Endothelial cell of umbilical vein (primary cell): Measurements from ENCODE around the gene VMP1. TPM values are rescaled to one million over a fixed set of nuclear protein-coding genes. Genes with fewer than 3 reads are reported as not detected.

Source experiments
- BruUV-seq: library from RNA; stranded (reverse); fragments of 400-500 nt; replicated peaks from 2 replicates; lab custom pipeline; 2021; lab: Mats Ljungman, UMichigan
- CTCF ChIA-PET: fragments of 300-600, 350-600 bp; sonication (Branson Sonifier 250); formaldehyde crosslinking; loops from one replicate; lab custom pipeline; 2021; ENCODE audit warnings: antibody characterized with exemption, inconsistent platforms; lab: Charles Lee
- POLR2A ChIA-PET: fragments of 300-600, 350-600 bp; sonication (Branson Sonifier 250); formaldehyde crosslinking; loops from one replicate; lab custom pipeline; 2021; ENCODE audit warnings: antibody characterized with exemption, inconsistent platforms; lab: Charles Lee
- DNase-seq: peaks from one replicate; pipeline ENCODE4 v3.0.0-alpha.2; 2011; ENCODE audit warnings: low read depth, low spot score
- FAIRE-seq: peaks from 2 replicates; lab custom pipeline; 2011; peaks lifted over from hg19 to GRCh38; lab: Jason Lieb, UNC
- H2AFZ ChIP-seq: 2 replicates; pipeline ENCODE4 v1.6.0; 2012; ENCODE audit warnings: low read depth, low read length, control low read depth, inconsistent platforms
- H3K27ac ChIP-seq: 2 replicates; pipeline ENCODE4 v1.5.1; 2011; ENCODE audit warnings: low read depth, mild to moderate bottlenecking, control low read depth, low read length, moderate library complexity; ENCODE audit not compliant: insufficient read depth
- H3K27me3 ChIP-seq, 2 experiments: 2 replicates each; pipeline versions ENCODE4 v1.6.0 to v1.6.1; 2011; ENCODE audit warnings: low read length in 2 of 2, mixed read lengths in 1 of 2; ENCODE audit not compliant: control insufficient read depth in 2 of 2, insufficient read depth in 2 of 2
- H3K36me3 ChIP-seq, 2 experiments: 2 replicates in 1 of 2; 3 replicates in 1 of 2; pipeline ENCODE4 v1.5.1; 2011; ENCODE audit warnings: low read length in 2 of 2, mild to moderate bottlenecking in 1 of 2, moderate library complexity in 1 of 2; ENCODE audit not compliant: control insufficient read depth in 2 of 2, insufficient read depth in 2 of 2; ENCODE audit errors: extremely low read depth in 1 of 2
- H3K4me1 ChIP-seq: 3 replicates; pipeline ENCODE4 v1.5.1; 2011; ENCODE audit warnings: mild to moderate bottlenecking, low read length; ENCODE audit not compliant: control insufficient read depth, insufficient read depth; ENCODE audit errors: extremely low read depth
- H3K4me2 ChIP-seq: 2 replicates; pipeline ENCODE4 v1.6.1; 2011; ENCODE audit warnings: low read length, control low read depth, mixed read lengths; ENCODE audit not compliant: insufficient read depth
- H3K4me3 ChIP-seq, 3 experiments: fragments of 200-600 bp in 1 of 3; sonication (generic), shearing (Covaris generic) in 1 of 3; replicated peaks in 1 of 3; 2 replicates each; pipeline ENCODE4 v1.5.1; 2011 to 2016; ENCODE audit warnings: control low read depth in 3 of 3, low read length in 3 of 3, mild to moderate bottlenecking in 2 of 3, inconsistent platforms in 1 of 3, low read depth in 1 of 3, moderate library complexity in 1 of 3; ENCODE audit not compliant: insufficient read depth in 1 of 3
- H3K79me2 ChIP-seq: 2 replicates; pipeline ENCODE4 v1.6.0; 2012; ENCODE audit warnings: low read length, inconsistent platforms; ENCODE audit not compliant: control insufficient read depth, insufficient read depth
- H3K9ac ChIP-seq: replicated peaks from 2 replicates; pipeline ENCODE3; 2011; ENCODE audit warnings: low read length, control low read depth; ENCODE audit not compliant: insufficient read depth; ENCODE audit errors: extremely low read depth
- H3K9me1 ChIP-seq: replicated peaks from 3 replicates; pipeline ENCODE4 v1.6.0; 2011; ENCODE audit warnings: mild to moderate bottlenecking, low read length; ENCODE audit not compliant: control insufficient read depth, insufficient read depth; ENCODE audit errors: extremely low read depth
- H3K9me3 ChIP-seq: replicated peaks from 2 replicates; pipeline ENCODE4 v1.5.1; 2012; ENCODE audit warnings: low read length, inconsistent platforms; ENCODE audit not compliant: control insufficient read depth, insufficient read depth
- H4K20me1 ChIP-seq: replicated peaks from 2 replicates; pipeline ENCODE3; 2011; ENCODE audit warnings: mild to moderate bottlenecking, low read length; ENCODE audit not compliant: control insufficient read depth, insufficient read depth; ENCODE audit errors: extremely low read depth
- EZH2 ChIP-seq: IDR thresholded peaks from 2 replicates; pipeline ENCODE4 v1.6.1; 2012; ENCODE audit warnings: borderline replicate concordance, low read depth, mild to moderate bottlenecking, moderate library complexity, low read length, inconsistent platforms; ENCODE audit not compliant: severe bottlenecking
- FOS ChIP-seq: IDR thresholded peaks from 2 replicates; pipeline ENCODE4 v1.6.1; 2011; ENCODE audit warnings: mild to moderate bottlenecking, low read length, moderate library complexity, borderline replicate concordance; ENCODE audit not compliant: insufficient read depth
- GATA2 ChIP-seq: IDR thresholded peaks from 2 replicates; pipeline ENCODE4 v1.7.0; 2011; ENCODE audit warnings: low read depth, mild to moderate bottlenecking, moderate library complexity, mixed read lengths, low read length; ENCODE audit not compliant: insufficient read length, insufficient read depth
- JUN ChIP-seq: IDR thresholded peaks from 2 replicates; pipeline ENCODE4 v1.6.1; 2011; ENCODE audit warnings: borderline replicate concordance, low read depth; ENCODE audit not compliant: insufficient read length, insufficient read depth
- MYC ChIP-seq: IDR thresholded peaks from one replicate; pipeline ENCODE4 v1.6.1; 2011; ENCODE audit warnings: mild to moderate bottlenecking, low read depth, low read length
- POLR2A ChIP-seq: IDR thresholded peaks from 2 replicates; pipeline ENCODE4 v1.6.1; 2012; ENCODE audit warnings: low read depth, mild to moderate bottlenecking, control low read depth, low read length
- POLR2AphosphoS5 ChIP-seq: IDR thresholded peaks from 2 replicates; pipeline ENCODE4 v1.6.1; 2012; ENCODE audit warnings: low read depth, mild to moderate bottlenecking, control low read depth, low read length, moderate library complexity; ENCODE audit not compliant: insufficient read depth
- dilution Hi-C: fragments of 300-500 bp; cut with MboI; formaldehyde crosslinking; loops from one replicate; pipeline ENCODE4 v1.15.0; 2019; ENCODE audit warnings: low sequenced_read_pairs; ENCODE audit not compliant: extremely low pct_ligation_motif_present
- intact Hi-C: fragments of 100-400 bp; cut with micrococcal nuclease; formaldehyde crosslinking; loops from one replicate; pipeline ENCODE4 v1.10.0; 2022
- polyA plus RNA-seq, 4 experiments: library from polyadenylated mRNA; depleted of rRNA in 3 of 4; stranded (reverse) in 3 of 4; unstranded in 1 of 4; fragments of >200 nt; gene quantifications; 2 replicates each; pipeline versions ENCODE4 v1.2.1 to v1.2.3, GENCODE V29; 2011 to 2012; ENCODE audit warnings: missing spikeins in 1 of 4
- total RNA-seq: library from RNA; stranded (reverse); gene quantifications from 2 replicates; pipeline ENCODE4 v1.2.3, GENCODE V29; 2021
- TF ChIP-seq, protein P1 (sequence below), 2 donors: IDR thresholded peaks; 1 replicate in 1 of 2; 2 replicates in 1 of 2; pipeline ENCODE4 v1.5.1; 2011; ENCODE audit warnings: low read length in 2 of 2, mild to moderate bottlenecking in 2 of 2, moderate library complexity in 2 of 2, control low read depth in 1 of 2, inconsistent platforms in 1 of 2, low read depth in 1 of 2; ENCODE audit not compliant: insufficient read depth in 1 of 2; ENCODE audit errors: extremely low read depth in 1 of 2
- TF ChIP-seq, protein P2 (sequence below): IDR thresholded peaks from 2 replicates; pipeline ENCODE4 v1.6.1; 2011; ENCODE audit not compliant: insufficient read depth, insufficient read length

The VMP1 gene
- total and polyA plus RNA-seq, 2 donors (not counting 3 experiments of a cell fraction or from before 2014, with no cell fraction given) = 138 to 270 TPM

DNA sequence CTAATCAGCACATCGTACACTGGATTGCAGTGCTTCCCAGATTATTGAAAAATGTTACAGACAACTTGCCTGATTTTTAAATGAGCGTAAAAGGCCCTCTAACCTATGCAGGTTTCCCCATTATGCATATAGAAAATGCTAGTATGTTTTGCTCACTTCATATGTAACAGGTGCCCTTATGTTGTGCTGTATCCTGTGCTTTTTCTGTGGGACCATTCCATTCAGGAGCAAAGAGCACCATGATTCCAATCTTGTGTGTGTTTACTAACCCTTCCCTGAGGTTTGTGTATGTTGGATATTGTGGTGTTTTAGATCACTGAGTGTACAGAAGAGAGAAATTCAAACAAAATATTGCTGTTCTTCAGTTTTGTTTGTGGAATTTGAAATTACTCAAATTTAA, 13.1 kb upstream of the VMP1 start:
- dilution Hi-C loops = no loop called here
- Histone ChIP-seq H3K9me1 (no peaks in the 10 kb centered on the region), H4K20me1 (peaks cover 3% of the 10 kb centered on the region), H3K27ac (no peak overlapping the region), H3K79me2 (peaks cover 66% of the 10 kb centered on the region), H3K9me3 (no peaks in the 10 kb centered on the region), H3K36me3 (peaks cover 42 to 62% of the 10 kb centered on the region in 2 experiments), H2AFZ (no peak overlapping the region), H3K4me3 (no peak overlapping the region), H3K27me3 (no peaks in the 10 kb centered on the region), H3K9ac (no peak overlapping the region), H3K4me1 (no peaks in the 10 kb centered on the region), H3K4me2 (no peak overlapping the region)
- intact Hi-C loops = no loop called here
- DNase-seq (no peak), FAIRE-seq (no peak)
- no TSS peak for BruUV-seq
- ChIA-PET POLR2A (no interaction called here), CTCF (interaction anchor here (1.1 to 2.1 kb wide), 2 partner anchors 9 to 165 kb away, joined by 3 to 6 read pairs; no protein-coding TSS in a partner anchor)
- no peak for TF ChIP-seq FOS
- TF ChIP-seq EZH2 = no peak
- no peak for TF ChIP-seq GATA2
- no peak for TF ChIP-seq POLR2A
- TF ChIP-seq MYC = no peak
- TF ChIP-seq POLR2AphosphoS5 = no peak
- TF ChIP-seq, protein P1, sequence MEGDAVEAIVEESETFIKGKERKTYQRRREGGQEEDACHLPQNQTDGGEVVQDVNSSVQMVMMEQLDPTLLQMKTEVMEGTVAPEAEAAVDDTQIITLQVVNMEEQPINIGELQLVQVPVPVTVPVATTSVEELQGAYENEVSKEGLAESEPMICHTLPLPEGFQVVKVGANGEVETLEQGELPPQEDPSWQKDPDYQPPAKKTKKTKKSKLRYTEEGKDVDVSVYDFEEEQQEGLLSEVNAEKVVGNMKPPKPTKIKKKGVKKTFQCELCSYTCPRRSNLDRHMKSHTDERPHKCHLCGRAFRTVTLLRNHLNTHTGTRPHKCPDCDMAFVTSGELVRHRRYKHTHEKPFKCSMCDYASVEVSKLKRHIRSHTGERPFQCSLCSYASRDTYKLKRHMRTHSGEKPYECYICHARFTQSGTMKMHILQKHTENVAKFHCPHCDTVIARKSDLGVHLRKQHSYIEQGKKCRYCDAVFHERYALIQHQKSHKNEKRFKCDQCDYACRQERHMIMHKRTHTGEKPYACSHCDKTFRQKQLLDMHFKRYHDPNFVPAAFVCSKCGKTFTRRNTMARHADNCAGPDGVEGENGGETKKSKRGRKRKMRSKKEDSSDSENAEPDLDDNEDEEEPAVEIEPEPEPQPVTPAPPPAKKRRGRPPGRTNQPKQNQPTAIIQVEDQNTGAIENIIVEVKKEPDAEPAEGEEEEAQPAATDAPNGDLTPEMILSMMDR (IDR thresholded peaks at IDR 0.05; ENCODE audit: extremely low read depth in 1 of 2, insufficient read depth in 1 of 2, low read depth in 1 of 2, low read length in 2 of 2) = no peak
- TF ChIP-seq, protein P2, sequence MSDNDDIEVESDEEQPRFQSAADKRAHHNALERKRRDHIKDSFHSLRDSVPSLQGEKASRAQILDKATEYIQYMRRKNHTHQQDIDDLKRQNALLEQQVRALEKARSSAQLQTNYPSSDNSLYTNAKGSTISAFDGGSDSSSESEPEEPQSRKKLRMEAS = no peak
- TF ChIP-seq JUN = no peak
